Bronchial epithelial cell (primary cell): ENCODE data around the gene NDE1. TPM values are rescaled to one million over a fixed set of nuclear protein-coding genes. Genes with fewer than 3 reads are reported as not detected.

Experiments
- DNase-seq: peaks from one replicate; pipeline ENCODE4 v3.0.0-alpha.2; 2010; ENCODE audit warnings: low read depth
- FAIRE-seq: peaks from 2 replicates; lab custom pipeline; 2011; peaks lifted over from hg19 to GRCh38; lab: Jason Lieb, UNC
- H3K27me3 ChIP-seq: 2 replicates; pipeline ENCODE4 v1.5.1; 2011; ENCODE audit warnings: low read length; ENCODE audit not compliant: control insufficient read depth, insufficient read depth
- H3K36me3 ChIP-seq: 2 replicates; pipeline ENCODE4 v1.5.1; 2011; ENCODE audit warnings: low read length; ENCODE audit not compliant: control insufficient read depth, insufficient read depth
- H3K4me3 ChIP-seq: 2 replicates; pipeline ENCODE4 v1.5.1; 2011; ENCODE audit warnings: mild to moderate bottlenecking, low read depth, low read length, control low read depth
- total RNA-seq: library from RNA; depleted of rRNA; stranded (reverse); fragments of >200 nt; gene quantifications from 2 replicates; pipeline ENCODE4 v1.2.1, GENCODE V29; 2014
- TF ChIP-seq, protein P1 (sequence below): IDR thresholded peaks from 2 replicates; pipeline ENCODE4 v1.5.1; 2011; ENCODE audit warnings: mild to moderate bottlenecking, moderate library complexity, low read length, control low read depth, inconsistent platforms; ENCODE audit not compliant: insufficient read depth, severe bottlenecking

Gene NDE1, protein sequence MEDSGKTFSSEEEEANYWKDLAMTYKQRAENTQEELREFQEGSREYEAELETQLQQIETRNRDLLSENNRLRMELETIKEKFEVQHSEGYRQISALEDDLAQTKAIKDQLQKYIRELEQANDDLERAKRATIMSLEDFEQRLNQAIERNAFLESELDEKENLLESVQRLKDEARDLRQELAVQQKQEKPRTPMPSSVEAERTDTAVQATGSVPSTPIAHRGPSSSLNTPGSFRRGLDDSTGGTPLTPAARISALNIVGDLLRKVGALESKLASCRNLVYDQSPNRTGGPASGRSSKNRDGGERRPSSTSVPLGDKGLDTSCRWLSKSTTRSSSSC
- total RNA-seq: 64.9 and 74.2 TPM in 2 replicates

DNA sequence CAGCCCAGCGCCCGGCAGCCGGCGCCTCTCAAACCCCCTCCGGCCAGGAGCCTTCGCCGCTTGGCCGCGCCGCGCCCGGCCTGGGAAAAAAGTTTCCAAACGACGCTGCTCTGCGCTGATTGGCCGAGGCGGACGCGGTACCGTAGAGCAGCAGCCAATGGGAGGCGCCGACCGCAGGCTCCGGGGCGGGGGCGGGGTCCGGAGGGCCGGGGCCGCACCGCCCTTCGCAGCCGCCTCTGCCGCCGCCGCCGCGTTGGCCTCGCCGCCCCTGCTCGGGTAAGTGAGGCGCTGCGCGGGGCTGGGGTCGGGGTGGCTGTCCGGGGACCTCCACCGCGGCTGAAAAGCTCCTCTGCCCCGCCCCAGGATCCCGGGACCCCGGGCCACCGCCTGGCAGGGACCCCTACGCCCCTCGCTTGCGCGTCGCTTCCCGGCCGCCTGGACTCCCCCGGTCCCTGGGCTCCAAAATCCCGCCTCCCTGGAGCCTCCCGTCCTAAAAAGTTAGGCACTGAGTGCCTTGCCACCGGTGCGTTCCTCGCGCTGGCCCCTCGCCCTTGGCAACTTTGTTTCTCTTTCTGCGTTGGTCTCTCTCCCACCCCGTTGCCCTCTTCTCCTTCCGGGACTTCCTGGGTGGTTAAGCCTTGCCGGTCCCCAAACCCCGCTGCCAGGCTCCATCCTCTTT is at the start of gene NDE1:
NDE1 (plus strand) TSS at position 227 of the 679 bp plus-strand sequence. CDS start 14,534 bp downstream, outside the sequence.
- peak; percentile 81 for DNase-seq
- Histone ChIP-seq H3K27me3 (no peaks in the 10 kb centered on the region), H3K36me3 (peaks cover 8% of the 10 kb centered on the region), H3K4me3 (peak within 1 kb of the TSS; percentile 96)
- TF ChIP-seq, protein P1, sequence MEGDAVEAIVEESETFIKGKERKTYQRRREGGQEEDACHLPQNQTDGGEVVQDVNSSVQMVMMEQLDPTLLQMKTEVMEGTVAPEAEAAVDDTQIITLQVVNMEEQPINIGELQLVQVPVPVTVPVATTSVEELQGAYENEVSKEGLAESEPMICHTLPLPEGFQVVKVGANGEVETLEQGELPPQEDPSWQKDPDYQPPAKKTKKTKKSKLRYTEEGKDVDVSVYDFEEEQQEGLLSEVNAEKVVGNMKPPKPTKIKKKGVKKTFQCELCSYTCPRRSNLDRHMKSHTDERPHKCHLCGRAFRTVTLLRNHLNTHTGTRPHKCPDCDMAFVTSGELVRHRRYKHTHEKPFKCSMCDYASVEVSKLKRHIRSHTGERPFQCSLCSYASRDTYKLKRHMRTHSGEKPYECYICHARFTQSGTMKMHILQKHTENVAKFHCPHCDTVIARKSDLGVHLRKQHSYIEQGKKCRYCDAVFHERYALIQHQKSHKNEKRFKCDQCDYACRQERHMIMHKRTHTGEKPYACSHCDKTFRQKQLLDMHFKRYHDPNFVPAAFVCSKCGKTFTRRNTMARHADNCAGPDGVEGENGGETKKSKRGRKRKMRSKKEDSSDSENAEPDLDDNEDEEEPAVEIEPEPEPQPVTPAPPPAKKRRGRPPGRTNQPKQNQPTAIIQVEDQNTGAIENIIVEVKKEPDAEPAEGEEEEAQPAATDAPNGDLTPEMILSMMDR: no peak
- FAIRE-seq: no peak

DNA sequence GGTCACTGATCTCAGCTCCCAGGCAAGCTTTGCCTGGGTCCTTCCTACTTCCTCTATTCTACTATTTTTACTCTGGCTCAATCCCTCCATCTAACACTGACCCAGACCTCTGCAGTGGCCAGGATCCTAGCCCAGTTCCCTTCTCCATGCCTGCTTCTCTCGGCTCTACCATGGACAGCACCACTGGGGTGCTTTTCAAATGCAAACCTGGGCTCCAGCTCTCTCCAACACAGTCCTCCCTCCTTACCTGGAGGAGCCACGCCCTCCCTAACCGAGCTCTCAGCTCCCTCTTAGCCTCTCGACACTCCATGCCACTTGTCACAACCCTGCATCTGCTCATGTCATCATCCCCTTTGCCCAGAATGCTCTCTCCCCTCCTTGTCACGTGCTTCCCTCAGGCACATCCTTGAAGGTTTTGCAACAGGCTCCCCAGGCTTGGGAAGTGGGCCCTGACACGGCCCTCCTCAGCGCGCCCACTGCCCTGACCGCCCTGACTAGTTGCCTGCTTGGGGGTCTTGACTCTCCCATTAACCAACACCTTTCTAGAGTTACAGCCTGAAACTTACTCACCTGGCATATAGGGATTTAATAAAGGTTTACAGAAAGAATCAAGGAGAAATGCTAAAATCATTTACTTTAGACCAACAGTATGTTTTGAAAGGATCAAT is 48.7 kb upstream of the NDE1 start:
- no peak for DNase-seq
- no peak for FAIRE-seq
- Histone ChIP-seq H3K27me3 (no peaks in the 10 kb centered on the region), H3K4me3 (no peak overlapping the region), H3K36me3 (peaks cover 37% of the 10 kb centered on the region)
- TF ChIP-seq, protein P1: no peak

DNA sequence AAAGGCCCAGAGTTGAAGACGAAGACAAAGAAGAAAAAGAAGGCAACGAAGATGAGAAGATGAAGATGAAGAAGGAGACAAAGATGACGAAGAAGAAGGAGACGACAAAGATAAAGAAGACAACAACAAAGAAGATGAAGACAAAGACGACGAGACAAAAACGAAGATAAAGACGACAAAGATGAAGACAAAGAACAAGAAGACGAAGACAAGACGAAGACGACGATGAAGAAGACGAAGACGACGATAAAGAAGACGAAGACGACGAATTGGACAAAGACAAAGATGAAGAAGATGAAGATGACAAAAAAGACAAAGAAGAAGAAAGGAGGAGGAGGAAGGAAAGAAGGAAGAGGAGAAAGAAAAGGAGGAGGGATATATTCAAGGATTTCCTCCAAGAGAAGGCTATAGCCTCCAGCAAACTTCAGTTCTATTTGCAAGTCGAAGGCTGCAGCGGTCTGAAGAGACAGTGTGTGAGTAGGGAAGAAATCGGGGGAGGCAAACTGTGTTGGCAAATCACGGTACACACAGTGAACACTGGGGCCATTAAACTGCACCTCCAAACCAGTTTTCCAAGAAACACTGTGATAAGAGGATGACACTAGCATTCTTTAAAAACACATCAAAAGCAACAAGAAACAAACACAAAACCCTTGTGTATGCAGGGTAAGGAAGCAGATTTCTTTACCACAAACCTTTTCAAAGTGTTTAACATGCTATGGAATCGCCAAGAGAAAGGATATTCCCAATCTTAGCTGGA is 47.6 kb upstream of the NDE1 start:
- Histone ChIP-seq H3K4me3 (no peak overlapping the region), H3K36me3 (peaks cover 36% of the 10 kb centered on the region), H3K27me3 (no peaks in the 10 kb centered on the region)
- no peak for DNase-seq
- FAIRE-seq: no peak
- TF ChIP-seq, protein P1: no peak

DNA sequence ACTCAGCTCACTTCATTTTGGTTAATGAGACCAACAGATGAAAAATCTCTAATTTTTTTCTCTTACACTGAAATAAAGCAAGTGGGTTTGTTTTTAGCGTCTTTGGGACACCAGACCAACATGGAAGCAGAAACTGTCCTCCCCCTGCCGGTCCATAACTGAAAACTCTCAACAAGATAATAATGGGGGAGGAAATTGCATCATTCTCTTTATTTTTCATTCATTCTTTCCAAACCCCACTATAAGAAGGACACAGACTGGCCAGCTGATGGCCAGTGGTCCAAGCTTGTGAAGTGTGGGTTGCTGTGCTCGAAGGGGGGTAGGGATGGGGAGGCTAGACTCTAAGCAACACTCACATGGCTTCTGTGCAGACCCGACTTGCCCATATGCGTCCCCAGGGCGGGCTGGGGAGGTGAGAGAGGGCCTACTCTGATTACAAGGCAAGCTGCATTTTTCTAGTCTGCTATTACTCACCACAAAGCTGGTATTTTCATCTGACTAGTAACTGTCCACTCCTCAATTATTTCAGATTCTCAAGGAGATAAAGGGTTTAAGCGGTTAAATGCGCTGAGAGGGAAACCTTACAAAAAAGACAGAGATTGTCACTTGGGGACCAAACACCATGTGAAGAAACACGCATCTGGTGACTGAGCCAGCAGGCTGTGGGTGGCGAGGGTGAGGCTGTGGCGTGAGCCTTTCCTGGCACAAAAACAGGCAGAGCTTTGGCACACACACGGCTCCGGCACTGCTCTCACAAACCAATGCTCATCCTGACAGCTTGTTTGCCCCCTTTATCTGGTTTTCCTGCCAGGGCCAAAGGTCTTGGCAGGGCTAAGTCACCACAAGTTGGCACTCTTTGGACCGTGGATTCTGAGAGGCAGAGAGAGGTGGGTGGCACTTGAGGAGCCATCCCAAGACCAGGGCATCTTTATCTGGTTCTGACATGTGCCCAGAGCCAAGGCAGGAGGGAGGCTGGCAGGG is 45.3 kb upstream of the NDE1 start:
- Histone ChIP-seq H3K27me3 (no peaks in the 10 kb centered on the region), H3K4me3 (no peak overlapping the region), H3K36me3 (peaks cover 26% of the 10 kb centered on the region)
- DNase-seq: no peak
- FAIRE-seq: no peak
- TF ChIP-seq, protein P1: no peak
